ENCODE results near the gene GNG12. TPM values are rescaled to one million over a fixed set of nuclear protein-coding genes. Genes with fewer than 3 reads are reported as not detected.

The GNG12 gene
- total RNA-seq, 2 donors from 2014 or later, result 0.32 to 0.34 TPM

DNA sequence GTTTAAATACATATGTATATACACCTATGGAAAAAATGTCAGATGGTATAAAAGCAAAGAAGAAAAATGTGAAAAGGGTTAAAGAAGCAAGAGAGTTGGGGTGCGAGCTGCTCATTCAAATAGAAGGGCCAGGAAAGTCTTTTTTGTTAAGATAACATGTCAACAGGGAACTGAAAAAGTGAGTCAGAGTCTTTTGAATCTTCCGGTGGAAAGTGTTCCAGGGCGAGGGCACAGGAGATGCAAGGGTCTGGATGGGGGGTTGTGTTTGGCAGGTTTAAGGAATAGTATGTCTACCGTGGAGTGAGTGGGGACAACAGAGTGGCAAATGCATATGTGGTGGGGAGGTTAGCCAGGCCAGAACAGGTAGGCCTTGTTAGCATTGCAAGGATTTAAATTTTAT is 22.2 kb upstream of the GNG12 start:
- Mint-ChIP-seq H3K27ac (no peak overlapping the region), H3K27me3 (ENCODE audit: low read depth) (peaks cover 22% of the 10 kb centered on the region), H3K4me3 (no peak overlapping the region), H3K4me1 (ENCODE audit: low read depth) (no peaks in the 10 kb centered on the region), H3K9me3 (no peaks in the 10 kb centered on the region), H3K36me3 (ENCODE audit: insufficient read depth in 2 of 2) (no peaks in the 10 kb centered on the region)
- ATAC-seq (replicated peaks in 1 of 2) (no peak), DNase-seq (no peak)

- Mint-ChIP-seq H3K4me3 (no peak overlapping the region), H3K36me3 (ENCODE audit: insufficient read depth in 2 of 2) (no peaks in the 10 kb centered on the region), H3K27me3 (ENCODE audit: low read depth) (peaks cover 19% of the 10 kb centered on the region), H3K27ac (no peak overlapping the region), H3K4me1 (ENCODE audit: low read depth) (no peaks in the 10 kb centered on the region), H3K9me3 (no peaks in the 10 kb centered on the region)
- DNase-seq, result peak in 1 of 2 donors; percentile 13
- peak in 1 of 2 donors; percentile 28 for ATAC-seq (replicated peaks in 1 of 2)
Observed at GRCh38 chr1:67853704-67854103, 20.4 kb upstream of the GNG12 start.

DNA sequence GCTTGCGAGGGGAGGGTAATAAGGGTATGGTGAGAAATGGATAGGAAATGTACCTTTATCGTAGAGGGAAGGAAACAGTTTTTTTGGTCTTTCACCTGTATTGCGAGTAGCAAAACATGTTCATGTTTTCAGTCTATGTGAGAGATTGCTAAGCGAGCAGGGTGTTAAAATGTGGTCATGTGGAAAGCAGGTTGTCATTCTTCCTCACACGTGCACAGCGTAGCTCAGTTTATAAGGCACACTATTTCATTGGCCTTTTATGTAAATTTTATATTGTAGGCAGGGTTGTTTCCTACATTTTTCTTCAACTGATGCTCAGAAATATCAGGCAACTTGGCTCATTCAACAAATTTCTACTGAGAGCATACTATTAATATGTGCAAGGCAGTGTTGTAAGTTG is 18.5 kb upstream of the GNG12 start:
- no peaks in the 10 kb centered on the region for H3K9me3 Mint-ChIP-seq
- H3K27me3 Mint-ChIP-seq (ENCODE audit: low read depth), result peaks cover 13% of the 10 kb centered on the region
- no peak for ATAC-seq (replicated peaks in 1 of 2)
- no peaks in the 10 kb centered on the region for H3K36me3 Mint-ChIP-seq (ENCODE audit: insufficient read depth in 2 of 2)
- DNase-seq, result no peak
- H3K4me1 Mint-ChIP-seq (ENCODE audit: low read depth), result no peaks in the 10 kb centered on the region
- H3K4me3 Mint-ChIP-seq, result no peak overlapping the region
- H3K27ac Mint-ChIP-seq, result no peak overlapping the region

DNA sequence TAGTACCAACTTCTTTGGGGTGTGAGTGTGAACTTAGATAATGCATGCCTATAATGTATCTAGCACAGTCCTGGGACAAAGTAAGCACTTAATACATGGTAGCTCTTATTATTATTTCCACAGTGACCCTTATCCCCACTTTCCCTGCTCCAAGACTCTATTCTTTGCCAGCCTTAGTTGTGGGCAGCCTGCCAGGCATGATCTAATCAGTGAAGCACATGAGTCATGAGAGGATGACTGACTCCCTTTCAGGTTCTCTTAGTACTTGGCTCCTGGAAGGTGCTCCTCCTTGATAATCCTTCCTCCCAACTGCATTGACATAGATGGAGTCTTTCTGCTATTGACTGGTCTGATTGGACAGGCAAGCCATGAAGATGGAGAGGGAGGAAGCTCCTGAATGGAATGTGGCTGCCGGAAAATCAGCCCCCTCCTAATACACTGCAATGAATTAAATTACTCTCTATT is 17.4 kb upstream of the GNG12 start:
- Mint-ChIP-seq H3K4me1 (ENCODE audit: low read depth) (no peaks in the 10 kb centered on the region), H3K27me3 (ENCODE audit: low read depth) (peaks cover 13% of the 10 kb centered on the region), H3K36me3 (ENCODE audit: insufficient read depth in 2 of 2) (no peaks in the 10 kb centered on the region), H3K27ac (no peak overlapping the region), H3K4me3 (no peak overlapping the region), H3K9me3 (no peaks in the 10 kb centered on the region)
- ATAC-seq (replicated peaks in 1 of 2) (no peak), DNase-seq (peak in 1 of 2 donors; percentile 16)

DNA sequence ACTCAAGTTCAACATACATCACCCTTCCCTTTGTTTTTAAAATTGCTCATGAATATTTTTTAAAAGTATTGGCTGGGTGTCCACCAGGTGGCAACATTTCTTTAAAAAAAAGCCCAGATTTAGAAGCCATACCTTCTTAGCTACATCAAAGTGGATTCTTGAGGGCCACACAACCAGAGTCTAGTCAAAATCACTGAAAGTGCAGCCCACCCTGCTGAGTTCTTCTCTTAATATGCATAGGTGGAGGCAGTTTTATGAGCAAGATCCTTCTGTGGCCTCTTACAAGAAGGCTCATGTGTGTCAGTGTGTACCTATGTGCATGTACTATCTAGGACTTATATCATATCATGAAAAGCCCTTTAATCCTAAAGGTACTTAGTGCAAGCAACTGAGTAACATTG is 16.9 kb upstream of the GNG12 start:
- Mint-ChIP-seq H3K27ac (no peak overlapping the region), H3K9me3 (no peaks in the 10 kb centered on the region), H3K4me3 (no peak overlapping the region), H3K4me1 (ENCODE audit: low read depth) (no peaks in the 10 kb centered on the region), H3K36me3 (ENCODE audit: insufficient read depth in 2 of 2) (no peaks in the 10 kb centered on the region), H3K27me3 (ENCODE audit: low read depth) (peaks cover 13% of the 10 kb centered on the region)
- peak; percentile 2 to 15 for DNase-seq
- no peak for ATAC-seq (replicated peaks in 1 of 2)

DNA sequence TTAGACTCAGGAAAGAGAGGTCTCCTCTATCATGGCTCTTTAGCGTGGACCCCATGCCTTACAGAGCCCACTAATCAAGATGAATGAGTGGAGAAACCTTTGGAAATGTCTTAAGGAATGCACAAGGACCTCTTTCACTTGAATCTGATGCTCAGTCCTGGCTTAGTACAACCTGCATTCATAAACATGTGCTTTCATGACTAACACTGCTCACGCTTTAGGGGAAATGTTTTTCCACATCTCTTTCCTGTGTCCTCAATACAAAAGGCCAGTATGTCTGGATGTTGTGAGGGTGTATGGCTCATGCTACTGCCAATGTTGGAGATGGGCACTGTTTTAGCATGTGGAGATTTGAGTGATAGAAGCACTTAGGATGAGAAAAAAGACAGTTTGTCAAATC is 14.2 kb upstream of the GNG12 start:
- DNase-seq, result no peak
- peaks cover 17% of the 10 kb centered on the region for H3K27me3 Mint-ChIP-seq (ENCODE audit: low read depth)
- no peak overlapping the region for H3K27ac Mint-ChIP-seq
- no peaks in the 10 kb centered on the region for H3K36me3 Mint-ChIP-seq (ENCODE audit: insufficient read depth in 2 of 2)
- no peaks in the 10 kb centered on the region for H3K9me3 Mint-ChIP-seq
- H3K4me3 Mint-ChIP-seq, result no peak overlapping the region
- ATAC-seq (replicated peaks in 1 of 2), result no peak
- H3K4me1 Mint-ChIP-seq (ENCODE audit: low read depth), result no peaks in the 10 kb centered on the region

GRCh38 chr1:67846538-67846937 is 13.3 kb upstream of the GNG12 start:
- Mint-ChIP-seq H3K27ac (no peak overlapping the region), H3K27me3 (ENCODE audit: low read depth) (peaks cover 17% of the 10 kb centered on the region), H3K4me3 (no peak overlapping the region), H3K9me3 (no peaks in the 10 kb centered on the region), H3K4me1 (ENCODE audit: low read depth) (no peaks in the 10 kb centered on the region), H3K36me3 (ENCODE audit: insufficient read depth in 2 of 2) (no peaks in the 10 kb centered on the region)
- DNase-seq (no peak), ATAC-seq (replicated peaks in 1 of 2) (no peak)

- H3K4me1 Mint-ChIP-seq (ENCODE audit: low read depth), result no peaks in the 10 kb centered on the region
- peaks cover 17% of the 10 kb centered on the region for H3K27me3 Mint-ChIP-seq (ENCODE audit: low read depth)
- no peak overlapping the region for H3K27ac Mint-ChIP-seq
- no peaks in the 10 kb centered on the region for H3K9me3 Mint-ChIP-seq
- no peaks in the 10 kb centered on the region for H3K36me3 Mint-ChIP-seq (ENCODE audit: insufficient read depth in 2 of 2)
- no peak for DNase-seq
- no peak overlapping the region for H3K4me3 Mint-ChIP-seq
- ATAC-seq (replicated peaks in 1 of 2), result no peak
Observed at GRCh38 chr1:67844988-67845387, 11.7 kb upstream of the GNG12 start.

GRCh38 chr1:67843746-67844145 is 10.5 kb upstream of the GNG12 start:
- ATAC-seq (replicated peaks in 1 of 2) (no peak), DNase-seq (no peak)
- H3K4me3 Mint-ChIP-seq, result no peak overlapping the region
- H3K36me3 Mint-ChIP-seq (ENCODE audit: insufficient read depth in 2 of 2), result no peaks in the 10 kb centered on the region
- H3K27me3 Mint-ChIP-seq (ENCODE audit: low read depth), result peaks cover 18% of the 10 kb centered on the region
- H3K27ac Mint-ChIP-seq, result no peak overlapping the region
- H3K4me1 Mint-ChIP-seq (ENCODE audit: low read depth), result no peaks in the 10 kb centered on the region
- no peaks in the 10 kb centered on the region for H3K9me3 Mint-ChIP-seq

DNA sequence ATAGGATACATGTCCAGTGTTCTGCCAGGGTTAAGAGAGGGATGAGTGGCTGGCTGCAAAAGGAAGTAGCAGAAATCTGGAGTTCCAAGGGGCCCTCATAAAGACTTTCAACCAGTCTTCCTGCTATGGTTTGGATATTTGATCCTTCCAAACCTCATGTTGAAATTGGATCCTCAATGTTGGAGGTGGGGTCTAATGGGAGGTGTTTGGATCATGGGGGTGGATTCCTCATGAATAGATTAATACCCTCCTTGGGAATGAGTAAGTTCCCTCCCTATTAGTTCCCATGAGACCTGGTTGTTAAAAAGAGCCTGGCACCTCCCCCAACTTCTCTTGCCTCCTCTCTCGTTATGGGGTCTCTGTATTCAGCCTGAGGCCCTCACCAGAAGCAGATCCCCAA is 10.1 kb upstream of the GNG12 start:
- H3K27ac Mint-ChIP-seq, result no peak overlapping the region
- no peaks in the 10 kb centered on the region for H3K36me3 Mint-ChIP-seq (ENCODE audit: insufficient read depth in 2 of 2)
- ATAC-seq (replicated peaks in 1 of 2) (no peak), DNase-seq (no peak)
- H3K4me3 Mint-ChIP-seq, result no peak overlapping the region
- no peaks in the 10 kb centered on the region for H3K9me3 Mint-ChIP-seq
- H3K27me3 Mint-ChIP-seq (ENCODE audit: low read depth), result peaks cover 22% of the 10 kb centered on the region
- H3K4me1 Mint-ChIP-seq (ENCODE audit: low read depth), result no peaks in the 10 kb centered on the region

- Mint-ChIP-seq H3K27ac (no peak overlapping the region), H3K27me3 (ENCODE audit: low read depth) (peaks cover 51% of the 10 kb centered on the region), H3K4me3 (no peak overlapping the region), H3K4me1 (ENCODE audit: low read depth) (no peaks in the 10 kb centered on the region), H3K9me3 (no peaks in the 10 kb centered on the region), H3K36me3 (ENCODE audit: insufficient read depth in 2 of 2) (no peaks in the 10 kb centered on the region)
- ATAC-seq (replicated peaks in 1 of 2) (no peak), DNase-seq (no peak)
Observed at GRCh38 chr1:67840449-67840848, 7.2 kb upstream of the GNG12 start.

DNA sequence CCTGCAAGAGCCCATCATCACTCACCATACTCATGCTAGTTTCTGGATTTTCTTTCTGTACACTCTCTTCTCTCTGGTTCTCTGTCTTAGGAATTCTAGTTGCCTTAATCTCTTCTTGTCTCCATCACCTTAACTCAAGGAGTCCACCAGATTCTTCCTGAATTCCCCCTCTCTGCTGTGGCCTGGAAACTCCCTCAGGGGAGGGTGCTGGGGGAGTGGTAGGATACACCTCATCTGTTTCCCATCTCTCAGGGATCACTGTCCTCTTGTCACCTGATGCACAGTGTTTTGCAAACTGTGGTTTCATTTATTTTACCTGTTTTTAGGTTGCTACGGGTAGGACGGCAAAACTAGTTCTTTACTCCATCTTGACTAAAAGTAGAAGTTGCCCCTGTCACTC is 6.6 kb upstream of the GNG12 start:
- DNase-seq (no peak), ATAC-seq (replicated peaks in 1 of 2) (no peak)
- H3K27me3 Mint-ChIP-seq (ENCODE audit: low read depth), result peaks cover 56% of the 10 kb centered on the region
- no peaks in the 10 kb centered on the region for H3K9me3 Mint-ChIP-seq
- no peak overlapping the region for H3K27ac Mint-ChIP-seq
- H3K4me3 Mint-ChIP-seq, result no peak overlapping the region
- H3K4me1 Mint-ChIP-seq (ENCODE audit: low read depth), result no peaks in the 10 kb centered on the region
- no peaks in the 10 kb centered on the region for H3K36me3 Mint-ChIP-seq (ENCODE audit: insufficient read depth in 2 of 2)

DNA sequence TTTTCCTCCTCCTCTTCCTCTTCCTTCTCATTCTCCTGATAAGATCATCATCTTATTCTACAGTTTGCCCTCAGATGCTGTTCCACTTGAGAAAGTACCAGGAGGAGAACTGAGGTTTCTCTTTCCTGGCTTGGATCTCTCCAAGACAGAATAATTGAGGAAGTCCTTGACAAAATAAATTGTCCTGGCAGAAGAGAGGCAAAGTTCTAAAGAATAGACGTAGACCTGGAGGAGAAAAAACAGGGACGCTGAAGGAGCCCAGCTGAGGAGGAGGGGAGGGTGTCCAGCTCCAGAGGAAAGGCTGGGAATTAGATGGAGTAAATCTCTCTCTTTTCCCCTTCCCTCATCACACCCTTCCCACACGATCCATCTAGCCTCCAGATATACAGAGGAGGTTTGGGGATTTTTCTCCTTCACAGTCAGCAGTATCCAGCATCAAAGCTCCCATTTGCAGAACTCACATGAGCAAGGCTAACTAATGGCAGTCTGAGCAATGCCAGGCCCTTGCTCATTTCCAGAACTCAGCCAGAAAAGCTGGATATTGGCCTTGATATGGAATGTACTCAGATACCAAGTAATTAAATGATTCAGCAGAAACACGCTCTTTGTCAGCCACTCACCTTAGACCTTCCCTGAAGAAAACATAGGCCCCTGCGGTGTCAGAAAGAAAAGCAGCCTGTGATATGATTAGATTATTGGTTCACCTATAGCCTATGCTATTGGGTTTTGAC is 5.1 kb upstream of the GNG12 start:
- H3K27me3 Mint-ChIP-seq (ENCODE audit: low read depth), result peaks cover 66% of the 10 kb centered on the region
- ATAC-seq (replicated peaks in 1 of 2) (no peak), DNase-seq (no peak)
- no peaks in the 10 kb centered on the region for H3K36me3 Mint-ChIP-seq (ENCODE audit: insufficient read depth in 2 of 2)
- no peaks in the 10 kb centered on the region for H3K4me1 Mint-ChIP-seq (ENCODE audit: low read depth)
- H3K27ac Mint-ChIP-seq, result no peak overlapping the region
- H3K4me3 Mint-ChIP-seq, result no peak overlapping the region
- H3K9me3 Mint-ChIP-seq, result no peaks in the 10 kb centered on the region

GRCh38 chr1:67836769-67837168 is 3.5 kb upstream of the GNG12 start:
- no peaks in the 10 kb centered on the region for H3K9me3 Mint-ChIP-seq
- H3K27ac Mint-ChIP-seq, result no peak overlapping the region
- ATAC-seq (replicated peaks in 1 of 2), result no peak
- H3K4me1 Mint-ChIP-seq (ENCODE audit: low read depth), result peaks cover 8% of the 10 kb centered on the region
- DNase-seq, result no peak
- H3K36me3 Mint-ChIP-seq (ENCODE audit: insufficient read depth in 2 of 2), result no peaks in the 10 kb centered on the region
- no peak overlapping the region for H3K4me3 Mint-ChIP-seq
- peaks cover 66% of the 10 kb centered on the region for H3K27me3 Mint-ChIP-seq (ENCODE audit: low read depth)
